ENCODE data around the gene UBAC2. TPM values are rescaled to one million over a fixed set of nuclear protein-coding genes. Genes with fewer than 3 reads are reported as not detected.

Gene UBAC2
- total and polyA plus RNA-seq, 2 of the 4 experiments (the other 2 are of a cell fraction): 20.8 to 36.3 TPM

- CTCF ChIA-PET: no interaction called here
- ATAC-seq (ENCODE audit: low read depth): no peak
- intact Hi-C loops (cut with micrococcal nuclease): no loop called here
- no TSS peak for BruUV-seq (replicated peaks)
- no peak overlapping the region for H3K27ac ChIP-seq (ENCODE audit: insufficient read depth, low read length)
- no peaks in the 10 kb centered on the region for H3K27me3 ChIP-seq (ENCODE audit: control insufficient read depth, insufficient read depth, low read length)
- H2AK9ac ChIP-seq (replicated peaks; ENCODE audit: low read depth, low read length, poor library complexity): no peak overlapping the region
- no peak overlapping the region for H2BK120ac ChIP-seq (ENCODE audit: low read depth, low read length)
- peaks cover 23% of the 10 kb centered on the region for H4K20me1 ChIP-seq (ENCODE audit: insufficient read depth, low read length)
- peaks cover 21% of the 10 kb centered on the region for H3K9me1 ChIP-seq (ENCODE audit: insufficient read depth, low read length)
- H3K4me1 ChIP-seq (ENCODE audit: control insufficient read depth, insufficient read depth, low read length): peaks cover 6% of the 10 kb centered on the region
- no peak overlapping the region for H3K14ac ChIP-seq (replicated peaks; ENCODE audit: low read depth, low read length)
- no peak for DNase-seq
- no peak overlapping the region for H3K56ac ChIP-seq (ENCODE audit: extremely low read depth, insufficient read depth, low read length)
- no peak overlapping the region for H2BK15ac ChIP-seq (ENCODE audit: low read depth, low read length)
- H3K79me1 ChIP-seq (ENCODE audit: low read depth in 1 of 2, low read length in 2 of 2): peaks cover 0 to 10% of the 10 kb centered on the region in 2 experiments; a peak in 2 of 4 replicates
- no peak overlapping the region for H4K5ac ChIP-seq (ENCODE audit: low read depth, low read length)
- no peak overlapping the region for H3K23ac ChIP-seq (ENCODE audit: low read depth, low read length)
- no peak overlapping the region for H3K4me2 ChIP-seq (ENCODE audit: low read depth, low read length)
- H2BK5ac ChIP-seq (ENCODE audit: low read depth, low read length, poor library complexity, severe bottlenecking): no peak overlapping the region
- H2AFZ ChIP-seq (replicated peaks; ENCODE audit: low read length, poor library complexity): no peak overlapping the region
- no peak overlapping the region for H3K18ac ChIP-seq (ENCODE audit: low read depth, low read length)
- H3K9ac ChIP-seq (ENCODE audit: low read depth, low read length): no peak overlapping the region
- POLR2A ChIA-PET (ENCODE audit: unreplicated experiment): no interaction called here
- peaks cover 8% of the 10 kb centered on the region for H3K36me3 ChIP-seq (ENCODE audit: control insufficient read depth, insufficient read depth, low read length)
- no peak overlapping the region for H4K8ac ChIP-seq (ENCODE audit: low read depth in 2 of 2, low read length in 2 of 2)
- no peak overlapping the region for H4K91ac ChIP-seq (ENCODE audit: insufficient read depth, low read depth, low read length)
- in situ Hi-C loops (cut with MboI; ENCODE audit: low sequenced_read_pairs): no loop called here
- no peak overlapping the region for H3K4me3 ChIP-seq (ENCODE audit: insufficient read depth, low read depth, low read length)
- WGBS, 2 experiments (ENCODE audit: extremely low coverage in 2 of 2, insufficient read length in 1 of 2): 60% methylated on average over 1 of the region's 4 CpGs; no CpG with 5 or more reads in 1 of the 2 experiments
- H2AK5ac ChIP-seq (ENCODE audit: low read depth, low read length): no peak overlapping the region
- no peaks in the 10 kb centered on the region for H3K9me3 ChIP-seq (ENCODE audit: control insufficient read depth, insufficient read depth, low read length)
- dilution Hi-C loops (cut with HindIII; ENCODE audit: low sequenced_read_pairs, unreplicated experiment): no loop called here
- H3K4ac ChIP-seq (ENCODE audit: low read depth, low read length): no peak overlapping the region
- TF ChIP-seq USF2 (IDR thresholded peaks at IDR 0.05; ENCODE audit: low read depth, low read length) (no peak), FOS (IDR thresholded peaks at IDR 0.05; ENCODE audit: low read depth, low read length) (no peak), POLR2A (IDR thresholded peaks at IDR 0.05; ENCODE audit: low read depth, low read length) (no peak), RFX5 (IDR thresholded peaks at IDR 0.05; ENCODE audit: low read depth, low read length) (no peak), SMC3 (IDR thresholded peaks at IDR 0.05; ENCODE audit: low read depth, low read length) (no peak), CEBPB (IDR thresholded peaks at IDR 0.05; ENCODE audit: low read depth, low read length) (no peak), NFE2L2 (IDR thresholded peaks at IDR 0.05; ENCODE audit: low read depth, low read length) (no peak), RAD21 (IDR thresholded peaks at IDR 0.05; ENCODE audit: low read length) (no peak), MAZ (IDR thresholded peaks at IDR 0.05; ENCODE audit: borderline replicate concordance, low read depth, low read length) (no peak), BHLHE40 (IDR thresholded peaks at IDR 0.05; ENCODE audit: low read depth, low read length) (no peak), CTCF (conservative IDR thresholded peaks at IDR 0.05; ENCODE audit: low read depth, low read length) (no peak), MXI1 (IDR thresholded peaks at IDR 0.05; ENCODE audit: borderline replicate concordance, low read depth, low read length) (no peak), ELK1 (IDR thresholded peaks at IDR 0.05; ENCODE audit: borderline replicate concordance, low read depth, low read length) (no peak), MAFK (IDR thresholded peaks at IDR 0.05; ENCODE audit: low read depth, low read length) (no peak)
- H2BK20ac ChIP-seq (ENCODE audit: low read depth, low read length): no peak overlapping the region
These were observed 151.1 kb downstream of the UBAC2 start for GRCh38 chr13:99351772-99352171.

Data from IMR-90 (cell line).